HCT116 (cell line): ENCODE results near the gene CSNK1G1. TPM values are rescaled to one million over a fixed set of nuclear protein-coding genes. Genes with fewer than 3 reads are reported as not detected.

ENCODE experiments used
- ATAC-seq: fragments of 200-7000 bp; cut with Tn5 transposase; 2 replicates; pipeline ENCODE4 v1.9.1; 2020; ENCODE audit warnings: mild to moderate bottlenecking, moderate library complexity
- BruUV-seq: library from RNA; stranded (reverse); fragments of 400-500 nt; replicated peaks from 2 replicates; lab custom pipeline; 2021; lab: Mats Ljungman, UMichigan
- CTCF ChIA-PET: fragments of 300-600 bp; sonication (Branson Sonifier 250); formaldehyde crosslinking; loops from one replicate; lab custom pipeline; 2021; ENCODE audit warnings: antibody characterized with exemption; lab: Charles Lee
- POLR2A ChIA-PET: fragments of 300-600, 350-600 bp; sonication (Branson Sonifier 250); formaldehyde crosslinking; loops from one replicate; lab custom pipeline; 2021; ENCODE audit warnings: antibody characterized with exemption; lab: Charles Lee
- RAD21 ChIA-PET, 2 experiments: fragments of 300-600 bp; sonication (Branson Sonifier 250); formaldehyde crosslinking; loops; one replicate each; lab custom pipeline; 2023; ENCODE audit warnings: low total read pairs in 2 of 2; ENCODE audit not compliant: uncharacterized antibody in 2 of 2, unreplicated experiment in 2 of 2, low non-redundant PET in 1 of 2; lab: Charles Lee
- DNase-seq: peaks from one replicate; pipeline ENCODE4 v3.0.0-alpha.2; 2010; ENCODE audit warnings: low read depth, low spot score
- H2AFZ ChIP-seq: fragments of 200-600 bp; shearing (Covaris generic), sonication (generic); 2 replicates; pipeline ENCODE4 v1.6.1; 2017; ENCODE audit warnings: low read depth, mixed run types, mixed read lengths, antibody characterized with exemption, low read length; ENCODE audit not compliant: poor library complexity, severe bottlenecking
- H3K27ac ChIP-seq: 2 replicates; pipeline ENCODE4 v1.5.1; 2012; ENCODE audit warnings: low read depth, low read length
- H3K27me3 ChIP-seq: fragments of 200-600 bp; sonication (generic); 2 replicates; pipeline ENCODE4 v1.6.1; 2016; ENCODE audit warnings: mixed run types, low read length, mixed read lengths; ENCODE audit not compliant: insufficient read depth
- H3K36me3 ChIP-seq, 2 experiments: fragments of 200-500 bp in 1 of 2; fragments of 200-600 bp in 1 of 2; sonication (Bioruptor generic) in 1 of 2; sonication (generic) in 1 of 2; 2 replicates each; pipeline versions ENCODE4 v1.5.1 to v1.6.1; 2014 to 2016; ENCODE audit warnings: low read length in 2 of 2, inconsistent platforms in 1 of 2, mixed read lengths in 1 of 2, mixed run types in 1 of 2; ENCODE audit not compliant: insufficient read depth in 2 of 2, control insufficient read depth in 1 of 2
- H3K4me1 ChIP-seq, 2 experiments: fragments of 200-600 bp in 1 of 2; sonication (generic) in 1 of 2; 2 replicates each; pipeline versions ENCODE4 v1.5.1 to v1.6.1; 2012 to 2017; ENCODE audit warnings: low read length in 2 of 2, inconsistent platforms in 1 of 2, mild to moderate bottlenecking in 1 of 2, mixed read lengths in 1 of 2, mixed run types in 1 of 2, moderate library complexity in 1 of 2; ENCODE audit not compliant: insufficient read depth in 2 of 2, control insufficient read depth in 1 of 2
- H3K4me2 ChIP-seq: fragments of 200-600 bp; sonication (generic); 2 replicates; pipeline ENCODE4 v1.6.1; 2017; ENCODE audit warnings: mixed run types, low read length, mixed read lengths
- H3K4me3 ChIP-seq, 2 experiments: fragments of 200-600 bp in 1 of 2; sonication (generic) in 1 of 2; replicated peaks in 1 of 2; 2 replicates each; pipeline ENCODE4 v1.5.1; 2011 to 2016; ENCODE audit warnings: low read length in 2 of 2, control low read depth in 1 of 2, low read depth in 1 of 2, mild to moderate bottlenecking in 1 of 2, mixed read lengths in 1 of 2, mixed run types in 1 of 2
- H3K79me2 ChIP-seq: fragments of 200-600 bp; sonication (generic); 2 replicates; pipeline ENCODE4 v1.6.1; 2017; ENCODE audit warnings: mild to moderate bottlenecking, mixed run types, low read length, moderate library complexity, mixed read lengths; ENCODE audit not compliant: insufficient read depth
- H3K9ac ChIP-seq: fragments of 200-600 bp; sonication (generic); 2 replicates; pipeline ENCODE4 v1.6.1; 2016; ENCODE audit warnings: low read length, mixed read lengths
- H3K9me2 ChIP-seq: fragments of 200-600 bp; sonication (generic), shearing (Covaris generic); 2 replicates; pipeline ENCODE4 v1.6.1; 2017; ENCODE audit warnings: mixed run types, mild to moderate bottlenecking, moderate library complexity; ENCODE audit not compliant: insufficient read depth
- H3K9me3 ChIP-seq, 2 experiments: fragments of 200-500 bp in 1 of 2; fragments of 200-600 bp in 1 of 2; sonication (Bioruptor generic) in 1 of 2; sonication (generic) in 1 of 2; 2 replicates each; pipeline ENCODE4 v1.6.1; 2014 to 2017; ENCODE audit warnings: low read length in 2 of 2, mixed read lengths in 2 of 2, inconsistent platforms in 1 of 2, low read depth in 1 of 2, mild to moderate bottlenecking in 1 of 2, mixed run types in 1 of 2, moderate library complexity in 1 of 2; ENCODE audit not compliant: control insufficient read depth in 1 of 2, insufficient read depth in 1 of 2
- H4K20me1 ChIP-seq: fragments of 200-600 bp; sonication (generic), shearing (Covaris generic); 2 replicates; pipeline ENCODE4 v1.6.1; 2017; ENCODE audit warnings: mixed run types, mild to moderate bottlenecking, moderate library complexity; ENCODE audit not compliant: insufficient read depth
- ATF3 ChIP-seq: IDR thresholded peaks from 2 replicates; pipeline ENCODE4 v1.6.1; 2012
- CEBPB ChIP-seq: IDR thresholded peaks from 2 replicates; pipeline ENCODE4 v1.6.1; 2012; ENCODE audit warnings: low read depth
- CTCF ChIP-seq, 3 experiments: fragments of 200-600 bp in 1 of 3; sonication (generic) in 1 of 3; IDR thresholded peaks in 2 of 3; conservative IDR thresholded peaks in 1 of 3; 2 replicates each; pipeline ENCODE4 v1.5.1; 2012 to 2017; ENCODE audit warnings: low read depth in 2 of 3, low read length in 2 of 3, antibody characterized with exemption in 1 of 3, borderline replicate concordance in 1 of 3, control low read depth in 1 of 3, mild to moderate bottlenecking in 1 of 3, mixed read lengths in 1 of 3, mixed run types in 1 of 3, moderate library complexity in 1 of 3; ENCODE audit not compliant: insufficient read depth in 1 of 3
- EGR1 ChIP-seq: IDR thresholded peaks from 2 replicates; pipeline ENCODE4 v1.6.1; 2012; ENCODE audit warnings: low read depth
- ELF1 ChIP-seq: IDR thresholded peaks from 2 replicates; pipeline ENCODE4 v1.6.1; 2012; ENCODE audit warnings: low read depth, borderline replicate concordance
- EZH2 ChIP-seq: fragments of 200-600 bp; sonication (generic); IDR thresholded peaks from 2 replicates; pipeline ENCODE4 v1.6.1; 2017; ENCODE audit warnings: antibody characterized with exemption, mixed run types
- JUND ChIP-seq: IDR thresholded peaks from 2 replicates; pipeline ENCODE4 v1.6.1; 2012
- POLR2AphosphoS5 ChIP-seq: IDR thresholded peaks from 2 replicates; pipeline ENCODE4 v1.6.1; 2011; ENCODE audit warnings: mild to moderate bottlenecking, low read depth, low read length, moderate library complexity
- RAD21 ChIP-seq: IDR thresholded peaks from 2 replicates; pipeline ENCODE4 v1.6.1; 2012; ENCODE audit warnings: low read depth, mild to moderate bottlenecking
- SP1 ChIP-seq: IDR thresholded peaks from 2 replicates; pipeline ENCODE4 v1.6.1; 2012; ENCODE audit warnings: low read depth
- SRF ChIP-seq: IDR thresholded peaks from 2 replicates; pipeline ENCODE4 v1.6.1; 2012; ENCODE audit warnings: low read depth
- TCF7L2 ChIP-seq: IDR thresholded peaks from 2 replicates; pipeline ENCODE4 v1.7.0; 2011; ENCODE audit warnings: borderline replicate concordance, inconsistent platforms; ENCODE audit not compliant: insufficient read depth, insufficient read length; ENCODE audit errors: extremely low read depth
- YY1 ChIP-seq: IDR thresholded peaks from 2 replicates; pipeline ENCODE4 v1.6.1; 2011; ENCODE audit warnings: low read length, low read depth, moderate library complexity, mild to moderate bottlenecking; ENCODE audit not compliant: insufficient replicate concordance; ENCODE audit errors: extremely low read depth
- ZNF274 ChIP-seq: fragments of 200-500 bp; sonication (Bioruptor generic); IDR thresholded peaks from 2 replicates; pipeline ENCODE4 v1.6.1; 2014; ENCODE audit warnings: mild to moderate bottlenecking, low read depth, low read length, inconsistent platforms
- intact Hi-C: fragments of 100-400 bp; cut with micrococcal nuclease; formaldehyde crosslinking; loops from 2 replicates; pipeline ENCODE4 v1.10.0; 2022
- total RNA-seq: library from RNA; stranded (reverse); gene quantifications from one replicate; pipeline ENCODE4 v1.2.1, GENCODE V29; 2021; ENCODE audit not compliant: unreplicated experiment

Gene CSNK1G1
- total RNA-seq, 1 experiment from 2014 or later, result 21.1 TPM

GRCh38 chr15:64361259-64361658 lies 5.3 kb upstream of the CSNK1G1 start:
- Histone ChIP-seq H3K4me1 (peaks cover 4 to 8% of the 10 kb centered on the region in 2 experiments; a peak in 3 of 4 replicates), H2AFZ (no peak overlapping the region), H4K20me1 (no peaks in the 10 kb centered on the region), H3K9me3 (no peaks in the 10 kb centered on the region), H3K4me2 (no peak overlapping the region), H3K4me3 (no peak overlapping the region), H3K79me2 (peaks cover 4% of the 10 kb centered on the region; the same call in 1 of the 2 replicates), H3K27me3 (no peaks in the 10 kb centered on the region), H3K9me2 (no peaks in the 10 kb centered on the region), H3K9ac (no peak overlapping the region), H3K36me3 (peaks cover 0 to 8% of the 10 kb centered on the region in 2 experiments; a peak in 1 of 4 replicates), H3K27ac (no peak overlapping the region)
- ChIA-PET POLR2A (no interaction called here), RAD21 (no interaction called here), CTCF (no interaction called here)
- DNase-seq (no peak), ATAC-seq (no peak)
- intact Hi-C loops, result no loop called here
- TF ChIP-seq TCF7L2 (no peak), EZH2 (no peak), CEBPB (no peak), JUND (no peak), CTCF (IDR thresholded peaks at IDR 0.05 in 2 of 3, conservative IDR thresholded peaks at IDR 0.05 in 1 of 3; ENCODE audit: borderline replicate concordance in 1 of 3, insufficient read depth in 1 of 3, low read depth in 2 of 3, low read length in 2 of 3) (no peak), POLR2AphosphoS5 (no peak), YY1 (no peak), ZNF274 (no peak), RAD21 (no peak), ATF3 (no peak), ELF1 (no peak), EGR1 (no peak), SP1 (no peak), SRF (no peak)
- no TSS peak for BruUV-seq
